IMR-90 (cell line): ENCODE data around the gene PALLD. TPM values are rescaled to one million over a fixed set of nuclear protein-coding genes. Genes with fewer than 3 reads are reported as not detected.

Experiments used
- ATAC-seq: fragments of 200-7000 bp; cut with Tn5 transposase; 2 replicates; pipeline ENCODE4 v1.9.1; 2020; ENCODE audit warnings: low read depth, mild to moderate bottlenecking, moderate library complexity
- BruUV-seq: library from RNA; stranded (reverse); fragments of 400-500 nt; replicated peaks from 2 replicates; lab custom pipeline; 2021; lab: Mats Ljungman, UMichigan
- CTCF ChIA-PET: fragments of 300-600 bp; formaldehyde crosslinking; extraction: SDS; loops from one replicate; lab custom pipeline; 2021; ENCODE audit warnings: antibody characterized with exemption; lab: Yijun Ruan, JAX
- POLR2A ChIA-PET: fragments of 300-600 bp; sonication (Branson Sonifier 250); formaldehyde crosslinking; loops from one replicate; lab custom pipeline; 2022; ENCODE audit warnings: antibody characterized with exemption; ENCODE audit not compliant: unreplicated experiment; lab: Charles Lee
- DNase-seq: peaks from one replicate; pipeline ENCODE4 v3.0.0; 2013
- H2AFZ ChIP-seq: replicated peaks from 2 replicates; pipeline ENCODE3; 2013; ENCODE audit warnings: low read length, mild to moderate bottlenecking; ENCODE audit not compliant: poor library complexity
- H2AK5ac ChIP-seq: 2 replicates; pipeline ENCODE4 v1.6.1; 2013; ENCODE audit warnings: low read depth, low read length, inconsistent platforms
- H2AK9ac ChIP-seq: replicated peaks from 2 replicates; pipeline ENCODE3; 2013; ENCODE audit warnings: mild to moderate bottlenecking, low read depth, low read length, moderate library complexity; ENCODE audit not compliant: poor library complexity
- H2BK120ac ChIP-seq: 2 replicates; pipeline ENCODE4 v1.6.1; 2013; ENCODE audit warnings: low read depth, low read length, inconsistent platforms
- H2BK15ac ChIP-seq: 3 replicates; pipeline ENCODE4 v1.6.1; 2013; ENCODE audit warnings: low read depth, low read length, inconsistent platforms
- H2BK20ac ChIP-seq: 2 replicates; pipeline ENCODE4 v1.6.1; 2013; ENCODE audit warnings: low read depth, mild to moderate bottlenecking, inconsistent platforms, low read length, moderate library complexity
- H2BK5ac ChIP-seq: 2 replicates; pipeline ENCODE4 v1.6.1; 2013; ENCODE audit warnings: mild to moderate bottlenecking, low read depth, low read length, inconsistent platforms; ENCODE audit not compliant: poor library complexity, severe bottlenecking
- H3K14ac ChIP-seq: replicated peaks from 2 replicates; pipeline ENCODE4 v1.6.1; 2013; ENCODE audit warnings: low read depth, low read length, inconsistent platforms
- H3K18ac ChIP-seq: 2 replicates; pipeline ENCODE4 v1.6.1; 2013; ENCODE audit warnings: low read depth, low read length, control low read depth
- H3K23ac ChIP-seq: 2 replicates; pipeline ENCODE4 v1.6.1; 2013; ENCODE audit warnings: low read depth, low read length, inconsistent platforms
- H3K27ac ChIP-seq: 2 replicates; pipeline ENCODE4 v1.5.1; 2013; ENCODE audit warnings: mild to moderate bottlenecking, control low read depth, low read length; ENCODE audit not compliant: insufficient read depth
- H3K27me3 ChIP-seq: 2 replicates; pipeline ENCODE4 v1.6.1; 2013; ENCODE audit warnings: low read length; ENCODE audit not compliant: control insufficient read depth, insufficient read depth
- H3K36me3 ChIP-seq: 2 replicates; pipeline ENCODE4 v1.6.1; 2013; ENCODE audit warnings: low read length, mixed read lengths; ENCODE audit not compliant: control insufficient read depth, insufficient read depth
- H3K4ac ChIP-seq: 2 replicates; pipeline ENCODE4 v1.6.1; 2013; ENCODE audit warnings: low read depth, low read length, inconsistent platforms
- H3K4me1 ChIP-seq: 2 replicates; pipeline ENCODE4 v1.6.1; 2013; ENCODE audit warnings: low read length, mixed read lengths; ENCODE audit not compliant: control insufficient read depth, insufficient read depth
- H3K4me2 ChIP-seq: 2 replicates; pipeline ENCODE4 v1.6.1; 2013; ENCODE audit warnings: low read depth, mild to moderate bottlenecking, control low read depth, low read length, moderate library complexity
- H3K4me3 ChIP-seq: 2 replicates; pipeline ENCODE4 v1.5.1; 2013; ENCODE audit warnings: low read depth, mild to moderate bottlenecking, control low read depth, low read length, moderate library complexity; ENCODE audit not compliant: insufficient read depth
- H3K56ac ChIP-seq: 2 replicates; pipeline ENCODE4 v1.6.1; 2013; ENCODE audit warnings: low read length, inconsistent platforms; ENCODE audit not compliant: insufficient read depth; ENCODE audit errors: extremely low read depth
- H3K79me1 ChIP-seq, 2 experiments: 2 replicates each; pipeline ENCODE4 v1.6.1; 2013; ENCODE audit warnings: low read length in 2 of 2, inconsistent platforms in 1 of 2, low read depth in 1 of 2
- H3K9ac ChIP-seq: 2 replicates; pipeline ENCODE4 v1.6.1; 2013; ENCODE audit warnings: low read depth, low read length, control low read depth
- H3K9me1 ChIP-seq: 2 replicates; pipeline ENCODE4 v1.6.1; 2013; ENCODE audit warnings: low read length, inconsistent platforms; ENCODE audit not compliant: insufficient read depth
- H3K9me3 ChIP-seq: 2 replicates; pipeline ENCODE4 v1.6.1; 2013; ENCODE audit warnings: low read length; ENCODE audit not compliant: control insufficient read depth, insufficient read depth
- H4K20me1 ChIP-seq: 2 replicates; pipeline ENCODE4 v1.6.1; 2013; ENCODE audit warnings: low read length, inconsistent platforms; ENCODE audit not compliant: insufficient read depth
- H4K5ac ChIP-seq: 2 replicates; pipeline ENCODE4 v1.6.1; 2013; ENCODE audit warnings: mild to moderate bottlenecking, low read depth, low read length, control low read depth
- H4K8ac ChIP-seq, 2 experiments: 2 replicates each; pipeline ENCODE4 v1.6.1; 2013; ENCODE audit warnings: low read depth in 2 of 2, low read length in 2 of 2, control low read depth in 1 of 2, inconsistent platforms in 1 of 2
- H4K91ac ChIP-seq: 2 replicates; pipeline ENCODE4 v1.6.1; 2013; ENCODE audit warnings: low read depth, low read length, inconsistent platforms; ENCODE audit not compliant: insufficient read depth
- BHLHE40 ChIP-seq: fragments of 150-350 bp; IDR thresholded peaks from 2 replicates; pipeline ENCODE4 v1.6.1; 2016; ENCODE audit warnings: mild to moderate bottlenecking, low read depth, low read length
- CEBPB ChIP-seq: IDR thresholded peaks from 2 replicates; pipeline ENCODE4 v1.6.1; 2012; ENCODE audit warnings: low read depth, low read length, improper control_type of control experiment
- CHD1 ChIP-seq: IDR thresholded peaks from 2 replicates; pipeline ENCODE4 v1.6.1; 2012; ENCODE audit warnings: low read depth, low read length, improper control_type of control experiment
- MAFK ChIP-seq: IDR thresholded peaks from 2 replicates; pipeline ENCODE4 v1.6.1; 2012; ENCODE audit warnings: low read depth, low read length, improper control_type of control experiment
- MAZ ChIP-seq: IDR thresholded peaks from 2 replicates; pipeline ENCODE4 v1.6.1; 2012; ENCODE audit warnings: low read depth, mild to moderate bottlenecking, low read length, improper control_type of control experiment, moderate library complexity, borderline replicate concordance
- MXI1 ChIP-seq: IDR thresholded peaks from 2 replicates; pipeline ENCODE4 v1.6.1; 2012; ENCODE audit warnings: low read depth, mild to moderate bottlenecking, low read length, moderate library complexity, borderline replicate concordance
- RAD21 ChIP-seq: IDR thresholded peaks from 2 replicates; pipeline ENCODE4 v1.6.1; 2012; ENCODE audit warnings: low read length, improper control_type of control experiment
- RCOR1 ChIP-seq: IDR thresholded peaks from 2 replicates; pipeline ENCODE4 v1.6.1; 2012; ENCODE audit warnings: mild to moderate bottlenecking, low read length, improper control_type of control experiment; ENCODE audit not compliant: insufficient replicate concordance
- SMC3 ChIP-seq: fragments of 150-350 bp; IDR thresholded peaks from 2 replicates; pipeline ENCODE4 v1.6.1; 2016; ENCODE audit warnings: low read depth, mild to moderate bottlenecking, antibody characterized with exemption, low read length, moderate library complexity
- WGBS, 2 experiments: methylation state at CpG; one replicate each; pipeline versions ENCODE4 v1.1.5 to v1.1.7; 2013; ENCODE audit warnings: missing lambda C conversion rate in 2 of 2; ENCODE audit not compliant: insufficient read length in 1 of 2; ENCODE audit errors: extremely low coverage in 2 of 2; 5-methylcytosine and 5-hydroxymethylcytosine counted together
- dilution Hi-C: fragments of 300-500 bp; cut with HindIII; formaldehyde crosslinking; loops from one replicate; pipeline ENCODE4 v1.14.3; 2018; ENCODE audit warnings: low sequenced_read_pairs; ENCODE audit not compliant: unreplicated experiment
- in situ Hi-C: fragments of 300-500 bp; cut with MboI; formaldehyde crosslinking; loops from 3 replicates; pipeline ENCODE4 v1.14.3; 2019; ENCODE audit warnings: low sequenced_read_pairs, inconsistent platforms, mixed read lengths
- intact Hi-C: fragments of 100-400 bp; cut with micrococcal nuclease; formaldehyde crosslinking; loops from 2 replicates; pipeline ENCODE4 v1.10.0; 2022
- polyA plus RNA-seq, 3 experiments: library from polyadenylated mRNA; depleted of rRNA; stranded (reverse); fragments of >200 nt; gene quantifications; 2 replicates each; pipeline ENCODE4 v1.2.3, GENCODE V29; 2012; ENCODE audit warnings: low replicate concordance in 1 of 3
- total RNA-seq: library from RNA; depleted of rRNA; stranded (reverse); fragments of >200 nt; gene quantifications from 2 replicates; pipeline ENCODE4 v1.2.3, GENCODE V29; 2012
- TF ChIP-seq, protein P1 (sequence below): conservative IDR thresholded peaks from 2 replicates; pipeline ENCODE4 v1.5.1; 2012; ENCODE audit warnings: mild to moderate bottlenecking, low read depth, low read length, improper control_type of control experiment
- TF ChIP-seq, protein P2 (sequence below): fragments of 150-350 bp; IDR thresholded peaks from 2 replicates; pipeline ENCODE4 v1.6.1; 2016; ENCODE audit warnings: low read depth, mild to moderate bottlenecking, low read length, moderate library complexity, borderline replicate concordance
- TF ChIP-seq, protein P3 (sequence below): fragments of 150-350 bp; IDR thresholded peaks from 2 replicates; pipeline ENCODE4 v1.6.1; 2017; ENCODE audit warnings: mild to moderate bottlenecking, antibody characterized with exemption, low read length, low read depth

The PALLD gene
- total and polyA plus RNA-seq, 2 of the 4 experiments (the other 2 are of a cell fraction): 91.0 to 91.9 TPM

DNA sequence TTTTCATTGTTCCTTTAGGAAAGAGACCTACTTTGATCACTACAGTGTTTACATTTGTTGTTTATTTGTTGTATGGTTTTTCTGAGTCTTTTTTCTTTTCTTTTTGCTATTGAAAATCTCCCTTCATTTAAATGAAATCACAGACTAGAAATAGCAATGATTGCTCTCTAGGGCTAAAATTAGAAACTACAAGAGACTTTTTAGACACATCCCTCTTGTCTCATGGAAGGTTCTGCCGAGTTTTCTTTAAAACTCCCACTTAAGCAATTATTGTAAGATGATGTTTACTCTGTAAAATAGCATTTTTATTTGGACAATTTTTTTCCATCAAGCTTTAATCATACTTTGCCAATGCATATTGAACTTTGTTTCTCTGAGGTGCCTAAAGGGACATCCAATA is 136.6 kb downstream of the PALLD start:
- H4K20me1 ChIP-seq: no peaks in the 10 kb centered on the region
- no peak overlapping the region for H2AK9ac ChIP-seq
- H2AFZ ChIP-seq: no peak overlapping the region
- H3K9ac ChIP-seq: no peak overlapping the region
- DNase-seq (no peak), ATAC-seq (no peak)
- no peak overlapping the region; a peak in 1 of 4 replicates for H4K8ac ChIP-seq
- H3K27me3 ChIP-seq: no peaks in the 10 kb centered on the region
- H3K14ac ChIP-seq: no peak overlapping the region
- TF ChIP-seq MAFK (no peak), BHLHE40 (no peak), SMC3 (no peak), CEBPB (no peak), MAZ (no peak), CHD1 (no peak), RAD21 (no peak), RCOR1 (no peak), MXI1 (no peak)
- TF ChIP-seq, protein P1, sequence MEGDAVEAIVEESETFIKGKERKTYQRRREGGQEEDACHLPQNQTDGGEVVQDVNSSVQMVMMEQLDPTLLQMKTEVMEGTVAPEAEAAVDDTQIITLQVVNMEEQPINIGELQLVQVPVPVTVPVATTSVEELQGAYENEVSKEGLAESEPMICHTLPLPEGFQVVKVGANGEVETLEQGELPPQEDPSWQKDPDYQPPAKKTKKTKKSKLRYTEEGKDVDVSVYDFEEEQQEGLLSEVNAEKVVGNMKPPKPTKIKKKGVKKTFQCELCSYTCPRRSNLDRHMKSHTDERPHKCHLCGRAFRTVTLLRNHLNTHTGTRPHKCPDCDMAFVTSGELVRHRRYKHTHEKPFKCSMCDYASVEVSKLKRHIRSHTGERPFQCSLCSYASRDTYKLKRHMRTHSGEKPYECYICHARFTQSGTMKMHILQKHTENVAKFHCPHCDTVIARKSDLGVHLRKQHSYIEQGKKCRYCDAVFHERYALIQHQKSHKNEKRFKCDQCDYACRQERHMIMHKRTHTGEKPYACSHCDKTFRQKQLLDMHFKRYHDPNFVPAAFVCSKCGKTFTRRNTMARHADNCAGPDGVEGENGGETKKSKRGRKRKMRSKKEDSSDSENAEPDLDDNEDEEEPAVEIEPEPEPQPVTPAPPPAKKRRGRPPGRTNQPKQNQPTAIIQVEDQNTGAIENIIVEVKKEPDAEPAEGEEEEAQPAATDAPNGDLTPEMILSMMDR: no peak
- TF ChIP-seq, protein P2, sequence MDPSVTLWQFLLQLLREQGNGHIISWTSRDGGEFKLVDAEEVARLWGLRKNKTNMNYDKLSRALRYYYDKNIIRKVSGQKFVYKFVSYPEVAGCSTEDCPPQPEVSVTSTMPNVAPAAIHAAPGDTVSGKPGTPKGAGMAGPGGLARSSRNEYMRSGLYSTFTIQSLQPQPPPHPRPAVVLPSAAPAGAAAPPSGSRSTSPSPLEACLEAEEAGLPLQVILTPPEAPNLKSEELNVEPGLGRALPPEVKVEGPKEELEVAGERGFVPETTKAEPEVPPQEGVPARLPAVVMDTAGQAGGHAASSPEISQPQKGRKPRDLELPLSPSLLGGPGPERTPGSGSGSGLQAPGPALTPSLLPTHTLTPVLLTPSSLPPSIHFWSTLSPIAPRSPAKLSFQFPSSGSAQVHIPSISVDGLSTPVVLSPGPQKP: no peak
- TF ChIP-seq, protein P3, sequence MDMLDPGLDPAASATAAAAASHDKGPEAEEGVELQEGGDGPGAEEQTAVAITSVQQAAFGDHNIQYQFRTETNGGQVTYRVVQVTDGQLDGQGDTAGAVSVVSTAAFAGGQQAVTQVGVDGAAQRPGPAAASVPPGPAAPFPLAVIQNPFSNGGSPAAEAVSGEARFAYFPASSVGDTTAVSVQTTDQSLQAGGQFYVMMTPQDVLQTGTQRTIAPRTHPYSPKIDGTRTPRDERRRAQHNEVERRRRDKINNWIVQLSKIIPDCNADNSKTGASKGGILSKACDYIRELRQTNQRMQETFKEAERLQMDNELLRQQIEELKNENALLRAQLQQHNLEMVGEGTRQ: no peak
- no peak overlapping the region for H2BK15ac ChIP-seq
- no peak overlapping the region for H3K4me3 ChIP-seq
- POLR2A ChIA-PET: interaction anchor here (0.7 kb wide), 1 partner anchor 183 kb away, joined by 3 read pairs; no protein-coding TSS in a partner anchor
- no peaks in the 10 kb centered on the region for H3K36me3 ChIP-seq
- dilution Hi-C loops: no loop called here
- WGBS, 2 experiments: no CpG with 5 or more reads among the region's 1 CpG
- H2BK5ac ChIP-seq: no peak overlapping the region
- H3K4me1 ChIP-seq: peaks cover 26% of the 10 kb centered on the region
- H3K27ac ChIP-seq: no peak overlapping the region
- H2BK120ac ChIP-seq: 0 out of 2 replicates have a peak overlapping the region, but pooled peaks have one; percentile 76
- H3K4me2 ChIP-seq: no peak overlapping the region; the same call in 1 of the 2 replicates
- peaks cover 19% of the 10 kb centered on the region for H3K9me1 ChIP-seq
- H4K5ac ChIP-seq: no peak overlapping the region
- CTCF ChIA-PET: interaction anchor here (0.6 to 2.0 kb wide), 10 partner anchors 10 to 377 kb away, joined by 3 to 9 read pairs (median 4); partner anchors contain the start of gene CBR4
- in situ Hi-C loops: no loop called here
- intact Hi-C loops: loop anchor here (2.0 to 5.0 kb wide), 6 partner anchors 39 to 451 kb away; partner anchors contain the start of gene DDX60L
- H3K18ac ChIP-seq: peak overlapping the region; percentile 75; the same call in 1 of the 2 replicates
- H2BK20ac ChIP-seq: no peak overlapping the region
- no peak overlapping the region for H4K91ac ChIP-seq
- peaks cover 0 to 30% of the 10 kb centered on the region in 2 experiments; a peak in 2 of 4 replicates for H3K79me1 ChIP-seq
- no peak overlapping the region for H2AK5ac ChIP-seq
- H3K4ac ChIP-seq: no peak overlapping the region
- H3K23ac ChIP-seq: no peak overlapping the region
- H3K9me3 ChIP-seq: no peaks in the 10 kb centered on the region
- no TSS peak for BruUV-seq
- no peak overlapping the region; the same call in 1 of the 2 replicates for H3K56ac ChIP-seq
